ENCODE results near the gene NAALADL2.

NAALADL2 gene

GRCh38 chr3:174859114-174859735, at the start of gene NAALADL2:
Gene NAALADL2, plus strand, starts transcription at chr3:174859334.
- no peak for DNase-seq

DNA sequence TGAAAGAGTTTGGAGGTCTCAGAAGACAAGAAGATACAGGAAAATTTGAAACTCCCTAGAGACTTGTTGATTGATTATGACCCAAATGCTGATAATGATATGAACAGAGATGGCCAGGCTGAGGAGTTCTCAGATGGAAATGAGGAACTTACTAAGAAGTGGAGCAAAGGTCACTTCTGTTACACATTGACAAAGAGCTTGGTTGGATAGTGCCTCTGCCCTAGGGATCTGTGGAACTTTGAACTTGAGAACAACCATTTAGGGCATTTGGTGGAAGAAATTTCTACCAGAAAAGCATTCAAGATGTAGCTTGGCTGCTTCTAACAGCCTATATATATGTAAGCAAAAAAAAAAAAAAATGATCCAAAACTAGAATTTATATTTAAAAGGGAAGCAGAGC, 48.9 kb upstream of the NAALADL2 start:
- DNase-seq: no peak

DNA sequence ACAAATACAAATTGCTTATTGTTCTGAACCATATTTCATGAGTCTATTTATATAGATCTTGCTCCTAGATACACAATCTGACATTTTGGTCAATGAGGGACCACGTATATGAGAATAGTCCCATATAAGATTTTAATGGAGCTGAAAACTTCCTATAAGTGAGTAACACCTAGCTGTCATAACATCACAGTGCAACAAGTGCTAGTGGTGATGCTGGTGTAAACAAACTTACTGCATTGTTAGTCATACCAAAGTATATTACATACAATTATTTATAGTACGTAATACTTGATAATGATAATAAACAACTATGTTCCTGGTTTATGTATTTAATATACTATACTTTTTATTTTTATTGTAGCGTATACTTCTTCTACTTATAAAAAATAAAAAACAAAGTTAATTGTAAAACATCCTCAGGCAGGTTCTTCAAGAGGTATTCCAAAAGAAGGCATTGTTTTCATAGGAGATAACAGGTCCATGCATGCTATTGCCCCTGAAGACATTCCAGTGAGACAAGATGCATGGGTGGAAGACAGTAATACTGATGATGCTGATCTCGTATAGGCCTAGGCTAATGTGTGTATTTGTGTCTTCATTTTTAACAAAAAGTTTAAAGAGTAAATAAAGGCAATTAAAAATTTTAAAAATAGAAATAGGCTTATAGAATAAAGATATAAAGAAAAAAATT, 46.8 kb upstream of the NAALADL2 start:
- DNase-seq: no peak

GRCh38 chr3:174815750-174816149, 43.4 kb upstream of the NAALADL2 start:
- DNase-seq: no peak

- no peak for DNase-seq
These were observed 38.2 kb upstream of the NAALADL2 start for GRCh38 chr3:174820885-174821284.

GRCh38 chr3:174821477-174821876, 37.7 kb upstream of the NAALADL2 start:
- no peak for DNase-seq

- no peak for DNase-seq
These were observed 36.8 kb upstream of the NAALADL2 start for GRCh38 chr3:174822320-174822719.

DNA sequence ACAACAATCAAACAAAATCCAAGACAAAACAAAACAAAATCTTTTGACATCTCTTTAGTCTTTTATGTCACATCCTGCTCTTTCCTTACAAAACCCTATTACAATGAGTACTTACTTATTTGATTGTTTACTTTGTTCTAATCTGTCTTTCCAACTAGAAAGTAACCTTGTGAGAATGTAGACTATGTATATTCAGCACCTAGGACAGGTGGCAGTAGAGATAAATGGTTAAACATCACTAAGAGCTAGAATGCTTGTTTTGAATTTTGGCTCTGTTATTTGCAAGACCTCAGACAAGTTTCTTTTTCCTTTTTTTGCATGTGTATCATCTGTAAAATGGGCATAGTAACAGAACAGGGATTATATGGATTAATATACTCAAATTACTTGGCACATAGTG, 33.1 kb upstream of the NAALADL2 start:
- DNase-seq: no peak

GRCh38 chr3:174844746-174845145, 14.4 kb upstream of the NAALADL2 start:
- DNase-seq: no peak

DNA sequence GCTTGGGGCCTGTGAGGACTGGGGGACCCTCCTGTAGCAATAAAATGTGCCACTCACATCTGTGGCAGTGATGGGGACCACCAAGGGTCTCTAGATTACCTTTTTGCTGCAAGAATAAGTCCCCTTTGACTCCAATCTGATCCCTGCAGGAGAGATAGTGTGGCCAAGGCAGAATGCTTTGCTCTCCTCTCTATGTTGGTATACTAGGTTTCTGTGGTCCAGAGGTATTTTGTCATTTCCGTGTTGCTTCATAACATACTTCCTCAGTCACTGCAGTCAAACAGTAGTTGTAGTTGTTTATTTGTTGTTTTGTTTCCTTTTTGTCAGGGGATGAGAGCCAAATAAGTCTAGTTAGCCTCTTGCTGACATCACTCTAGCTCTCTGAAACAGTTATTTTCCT, 13.1 kb upstream of the NAALADL2 start:
- no peak for DNase-seq

DNA sequence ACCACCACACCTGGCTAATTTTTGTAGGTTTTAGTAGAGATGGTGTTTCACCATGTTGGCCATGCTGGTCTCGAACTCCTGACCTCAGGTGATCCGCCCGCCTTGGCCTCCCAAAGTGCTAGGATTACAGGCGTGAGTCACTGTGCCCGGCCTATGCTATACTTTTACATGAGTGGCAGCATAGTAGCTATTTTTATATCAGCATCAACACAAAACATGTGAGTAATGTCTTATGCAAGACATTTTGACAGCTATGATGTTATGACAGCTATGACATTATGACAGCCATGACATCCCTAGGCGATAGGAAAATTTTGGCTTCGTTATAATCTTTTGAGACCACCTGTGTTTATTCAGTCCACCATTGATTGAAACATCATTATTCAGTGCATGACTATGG, 4.1 kb upstream of the NAALADL2 start:
- no peak for DNase-seq

- no peak for DNase-seq
These were observed 1.8 kb upstream of the NAALADL2 start for GRCh38 chr3:174857301-174857700.

DNA sequence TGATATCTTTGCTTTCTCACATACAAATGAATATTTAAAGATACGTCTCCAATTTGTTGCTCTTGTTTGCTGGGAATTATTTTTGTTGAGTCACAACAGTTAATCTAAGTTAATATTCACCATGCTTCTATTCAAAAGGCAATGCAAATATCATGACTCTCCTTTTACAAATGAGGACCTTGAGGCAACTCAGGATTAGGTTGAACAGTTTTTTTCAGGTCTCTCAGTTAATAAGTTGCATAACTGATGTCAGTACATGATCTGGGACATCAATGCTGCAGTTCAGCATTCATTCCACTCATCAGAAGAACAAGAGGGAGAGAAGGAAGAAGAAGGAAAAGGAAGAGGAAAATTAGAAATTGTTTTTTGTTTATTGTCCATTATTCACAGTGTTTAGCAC, 781 bp upstream of the NAALADL2 start:
- no peak for DNase-seq

DNA sequence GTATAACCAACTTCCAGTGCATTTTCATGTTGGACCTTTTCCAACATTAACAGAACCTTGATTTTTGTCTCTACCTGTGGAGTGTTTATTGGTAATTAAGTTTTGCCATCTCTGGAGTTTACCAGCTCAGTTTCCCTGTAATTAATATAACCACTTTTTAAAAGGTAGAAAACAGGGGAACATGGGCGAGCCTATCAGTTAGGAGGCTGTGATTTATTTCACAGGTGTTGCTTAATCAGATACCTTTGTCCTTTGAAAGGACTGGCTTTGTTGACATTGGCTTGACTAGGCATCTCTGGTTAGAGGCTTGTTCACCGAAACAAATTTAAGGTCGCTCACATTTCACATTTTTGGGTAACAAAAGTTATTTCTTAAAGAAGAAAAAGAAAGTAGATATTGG, 622 bp downstream of the NAALADL2 start:
- DNase-seq: no peak

GRCh38 chr3:174862101-174862500, 3.0 kb downstream of the NAALADL2 start:
- no peak for DNase-seq

DNA sequence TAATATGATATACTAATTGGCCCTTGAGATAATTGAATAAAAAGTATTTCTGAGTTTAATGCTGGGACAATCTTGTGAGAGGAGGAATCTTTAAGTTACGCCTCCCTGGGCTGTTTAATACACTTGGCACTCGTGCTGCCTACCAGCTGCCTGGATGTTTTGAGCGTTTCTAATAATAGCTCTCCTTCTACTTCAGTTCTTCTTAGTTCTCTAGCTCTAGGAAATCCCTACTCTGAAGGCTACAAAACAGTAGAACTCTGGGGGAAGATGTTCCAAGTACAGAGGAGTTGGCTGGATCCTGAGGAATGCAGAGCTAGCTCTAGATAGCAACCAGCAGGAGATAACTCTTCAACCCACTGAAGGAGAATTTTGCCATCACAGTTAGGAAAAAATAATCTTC, 3.5 kb downstream of the NAALADL2 start:
- no peak for DNase-seq

DNA sequence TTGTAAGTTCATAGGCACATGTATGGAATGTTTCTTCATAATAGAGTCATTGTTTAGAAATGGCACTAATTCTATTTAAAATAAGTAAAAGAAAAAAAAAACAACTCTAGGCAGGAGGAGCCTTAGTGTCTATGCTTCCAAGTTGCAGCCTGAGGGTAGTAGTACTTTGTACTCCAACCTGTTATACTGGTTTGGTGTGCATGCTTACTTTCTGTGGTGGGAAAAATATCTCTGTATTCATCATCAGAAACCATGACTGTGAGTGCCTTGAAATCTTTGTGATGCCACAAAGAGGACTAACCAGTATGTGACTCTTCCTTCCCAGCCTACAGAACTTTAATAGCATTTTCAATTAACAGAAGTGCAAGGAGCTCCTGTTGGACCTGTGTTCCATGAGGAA, 4.4 kb downstream of the NAALADL2 start:
- no peak for DNase-seq

- no peak for DNase-seq
These were observed 10.3 kb downstream of the NAALADL2 start for GRCh38 chr3:174869448-174869847.

DNA sequence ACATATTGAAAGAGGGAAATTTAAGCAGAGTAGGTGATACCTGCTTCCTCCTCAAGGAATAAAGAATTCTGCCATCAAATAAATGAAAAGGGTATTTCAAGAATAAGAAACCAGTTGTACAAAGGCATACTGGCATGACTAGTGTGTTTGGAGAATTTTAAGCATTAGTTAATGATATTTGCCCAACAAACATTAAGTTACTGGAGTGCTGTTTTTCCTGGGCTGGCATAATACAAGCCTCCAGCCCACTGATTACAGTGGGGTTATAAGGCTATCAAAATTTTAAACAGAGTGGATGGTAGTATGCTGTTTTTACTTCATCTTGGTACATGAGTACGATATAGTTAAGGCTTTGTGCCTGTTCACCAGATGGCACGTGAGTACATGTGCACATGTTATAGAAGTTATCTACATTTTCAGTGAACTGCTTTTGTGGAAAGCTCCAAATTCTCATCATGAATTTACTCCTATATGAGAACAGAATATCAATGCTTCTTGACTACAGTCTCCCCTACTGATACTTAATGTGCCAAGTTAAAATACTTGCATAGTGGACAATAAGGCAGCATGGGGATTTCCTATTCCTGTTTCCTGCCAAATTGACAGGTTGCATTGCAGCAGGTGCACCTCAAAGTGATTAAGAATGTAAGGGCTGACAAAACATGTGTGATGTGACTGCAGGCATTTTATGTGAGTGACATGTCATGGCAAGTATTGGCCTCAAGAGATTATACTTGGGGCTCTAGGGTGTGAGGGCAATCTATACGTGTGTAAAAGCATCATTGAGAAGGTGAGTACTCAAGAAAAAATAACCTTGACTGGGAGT, 14.9 kb downstream of the NAALADL2 start:
- DNase-seq: no peak

DNA sequence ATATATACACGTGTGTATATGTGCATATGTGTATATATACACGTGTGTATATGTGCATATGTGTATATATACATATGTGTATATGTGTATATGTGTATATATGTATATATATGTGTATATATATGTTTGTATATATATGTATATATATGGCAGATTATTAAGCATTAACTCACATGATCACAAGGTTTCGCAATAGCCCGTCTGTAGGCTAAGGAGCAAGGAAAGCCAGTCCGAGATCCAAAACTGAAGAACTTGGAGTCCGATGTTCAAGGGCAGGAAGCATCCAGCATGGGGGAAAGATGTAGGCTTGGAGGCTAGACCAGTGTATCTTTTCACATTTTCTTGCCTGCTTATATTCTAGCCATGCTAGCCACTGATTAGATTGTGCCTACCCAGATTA, 23.7 kb downstream of the NAALADL2 start:
- DNase-seq: no peak

GRCh38 chr3:174883881-174884675, 24.9 kb downstream of the NAALADL2 start:
- no peak for DNase-seq

GRCh38 chr3:174884776-174885568, 25.8 kb downstream of the NAALADL2 start:
- no peak for DNase-seq

All from AML-193 (cell line).